Breast epithelium (tissue), 4 donors: ENCODE results near the gene LMBR1. TPM values are rescaled to one million over a fixed set of nuclear protein-coding genes. Genes with fewer than 3 reads are reported as not detected.

ENCODE experiments used
- DNase-seq, 2 donors: peaks; one replicate each; pipeline ENCODE4 v3.0.0-alpha.2; 2019; ENCODE audit warnings: low spot score in 2 of 2
- H3K27ac ChIP-seq, 2 donors: fragments of 200-600 bp; sonication (generic) in 1 of 2; one replicate each; pipeline ENCODE4 v1.5.1; 2016 to 2019; ENCODE audit warnings: mild to moderate bottlenecking in 1 of 2
- H3K27me3 ChIP-seq, 2 donors: fragments of 200-600 bp; sonication (generic) in 1 of 2; one replicate each; pipeline versions ENCODE4 v1.5.1 to v1.6.0; 2017 to 2019; ENCODE audit warnings: control low read depth in 1 of 2, mild to moderate bottlenecking in 1 of 2
- H3K36me3 ChIP-seq: fragments of 200-600 bp; one replicate; pipeline ENCODE4 v1.5.1; 2019
- H3K4me1 ChIP-seq, 2 donors: fragments of 200-600 bp; sonication (generic); one replicate each; pipeline ENCODE4 v1.5.1; 2016 to 2019; ENCODE audit warnings: control low read depth in 1 of 2
- H3K4me3 ChIP-seq, 3 donors: fragments of 200-600 bp; sonication (generic); 1 replicate in 2 of 3; 2 replicates in 1 of 3; pipeline ENCODE4 v1.5.1; 2016 to 2019; ENCODE audit warnings: mild to moderate bottlenecking in 3 of 3, moderate library complexity in 2 of 3
- H3K9me3 ChIP-seq, 2 donors: fragments of 200-600 bp; sonication (generic) in 1 of 2; one replicate each; pipeline ENCODE4 v1.5.1; 2016 to 2019; ENCODE audit warnings: control low read depth in 1 of 2
- POLR2A ChIP-seq: fragments of 450-650 bp; IDR thresholded peaks from one replicate; pipeline ENCODE4 v1.6.1; 2016; ENCODE audit warnings: antibody characterized with exemption, mild to moderate bottlenecking, moderate library complexity
- POLR2AphosphoS5 ChIP-seq, 3 donors: sonication (generic); formaldehyde crosslinking; IDR thresholded peaks; one replicate each; pipeline ENCODE4 v1.6.1; 2017; ENCODE audit warnings: antibody characterized with exemption in 3 of 3
- intact Hi-C: fragments of 100-400 bp; cut with DNase I; formaldehyde crosslinking; loops from one replicate; pipeline ENCODE4 v1.15.1; 2023; ENCODE audit warnings: low total_unique reads
- total RNA-seq, 3 donors: library from RNA; depleted of rRNA; stranded (reverse); fragments of >200 nt; gene quantifications; one replicate each; pipeline ENCODE4 v1.1.0, GENCODE V29; 2016
- TF ChIP-seq, protein P1 (sequence below), 3 donors: fragments of 450-650 bp; IDR thresholded peaks; one replicate each; pipeline ENCODE4 v1.5.1; 2016 to 2017; ENCODE audit warnings: antibody characterized with exemption in 3 of 3, mild to moderate bottlenecking in 3 of 3, moderate library complexity in 3 of 3

Gene LMBR1
- total RNA-seq, 3 donors from 2014 or later, result 69.0 to 90.6 (median 88.8) TPM

DNA sequence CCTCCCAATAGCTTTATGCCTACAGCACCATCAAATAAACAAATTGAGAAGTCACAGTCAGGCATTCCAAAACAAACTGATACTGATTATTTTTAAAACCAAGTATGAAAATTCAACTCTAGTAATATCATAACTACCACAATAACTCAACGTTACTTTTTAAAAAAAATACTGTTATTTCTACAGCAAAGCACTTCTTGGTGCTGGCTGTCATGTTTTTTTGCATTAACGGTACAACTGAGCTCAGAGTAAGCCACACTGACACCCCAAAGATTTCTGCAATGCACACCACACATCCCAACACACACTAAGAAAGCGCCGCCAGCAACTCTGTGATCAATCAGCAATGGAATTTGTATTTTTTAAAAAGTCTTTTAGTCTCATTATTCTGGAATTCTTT lies 138.8 kb downstream of the LMBR1 start:
- Histone ChIP-seq H3K4me3 (no peak overlapping the region), H3K36me3 (no peaks in the 10 kb centered on the region), H3K27me3 (no peaks in the 10 kb centered on the region), H3K27ac (no peak overlapping the region), H3K4me1 (no peaks in the 10 kb centered on the region), H3K9me3 (no peaks in the 10 kb centered on the region)
- TF ChIP-seq, protein P1, sequence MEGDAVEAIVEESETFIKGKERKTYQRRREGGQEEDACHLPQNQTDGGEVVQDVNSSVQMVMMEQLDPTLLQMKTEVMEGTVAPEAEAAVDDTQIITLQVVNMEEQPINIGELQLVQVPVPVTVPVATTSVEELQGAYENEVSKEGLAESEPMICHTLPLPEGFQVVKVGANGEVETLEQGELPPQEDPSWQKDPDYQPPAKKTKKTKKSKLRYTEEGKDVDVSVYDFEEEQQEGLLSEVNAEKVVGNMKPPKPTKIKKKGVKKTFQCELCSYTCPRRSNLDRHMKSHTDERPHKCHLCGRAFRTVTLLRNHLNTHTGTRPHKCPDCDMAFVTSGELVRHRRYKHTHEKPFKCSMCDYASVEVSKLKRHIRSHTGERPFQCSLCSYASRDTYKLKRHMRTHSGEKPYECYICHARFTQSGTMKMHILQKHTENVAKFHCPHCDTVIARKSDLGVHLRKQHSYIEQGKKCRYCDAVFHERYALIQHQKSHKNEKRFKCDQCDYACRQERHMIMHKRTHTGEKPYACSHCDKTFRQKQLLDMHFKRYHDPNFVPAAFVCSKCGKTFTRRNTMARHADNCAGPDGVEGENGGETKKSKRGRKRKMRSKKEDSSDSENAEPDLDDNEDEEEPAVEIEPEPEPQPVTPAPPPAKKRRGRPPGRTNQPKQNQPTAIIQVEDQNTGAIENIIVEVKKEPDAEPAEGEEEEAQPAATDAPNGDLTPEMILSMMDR (IDR thresholded peaks at IDR 0.05), result no peak
- TF ChIP-seq POLR2AphosphoS5 (IDR thresholded peaks at IDR 0.05) (no peak), POLR2A (no peak)
- no peak for DNase-seq
- intact Hi-C loops, result no loop called here

DNA sequence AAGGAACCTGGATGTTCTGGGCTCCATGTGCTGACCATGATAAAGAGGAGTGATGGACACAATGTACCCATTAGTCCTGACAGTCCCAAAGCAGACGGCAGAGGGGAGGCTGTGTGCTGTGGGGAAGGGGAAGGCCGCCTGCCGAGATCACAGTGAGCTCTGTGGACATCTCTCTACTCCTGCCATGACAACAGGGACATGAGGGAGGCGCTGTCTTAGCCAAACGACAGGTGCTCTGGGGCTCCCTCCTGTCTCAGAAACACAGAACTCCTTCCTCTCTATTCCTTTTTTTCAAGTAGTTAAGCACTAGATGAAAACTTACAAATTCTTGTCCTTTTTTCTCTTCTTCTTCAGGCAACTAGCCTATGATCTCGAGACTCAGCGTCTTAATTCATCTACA lies 139.4 kb downstream of the LMBR1 start:
- Histone ChIP-seq H3K36me3 (no peaks in the 10 kb centered on the region), H3K27me3 (no peaks in the 10 kb centered on the region), H3K4me3 (no peak overlapping the region), H3K27ac (no peak overlapping the region), H3K4me1 (no peaks in the 10 kb centered on the region), H3K9me3 (no peaks in the 10 kb centered on the region)
- TF ChIP-seq, protein P1 (IDR thresholded peaks at IDR 0.05), result no peak
- TF ChIP-seq POLR2AphosphoS5 (IDR thresholded peaks at IDR 0.05) (no peak), POLR2A (no peak)
- DNase-seq, result no peak
- intact Hi-C loops, result no loop called here

DNA sequence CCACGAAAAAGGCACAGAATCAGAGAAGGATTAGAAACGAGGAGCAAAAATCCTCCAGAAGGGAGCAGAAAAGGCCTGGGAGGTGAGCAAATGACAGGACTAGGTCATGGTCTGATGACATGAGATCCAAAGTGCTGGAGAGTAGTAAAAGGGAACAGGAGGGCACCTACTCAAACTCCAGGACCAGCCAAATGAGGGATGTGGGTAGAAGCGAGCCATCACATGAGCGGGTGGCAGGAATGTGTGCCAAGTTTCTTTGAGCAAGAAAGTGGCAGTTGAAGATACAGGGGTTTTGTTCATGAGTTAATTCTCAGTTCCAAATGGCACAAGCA lies 139.8 kb downstream of the LMBR1 start:
- no peaks in the 10 kb centered on the region for H3K9me3 ChIP-seq
- intact Hi-C loops, result no loop called here
- no peaks in the 10 kb centered on the region for H3K36me3 ChIP-seq
- DNase-seq, result no peak
- TF ChIP-seq POLR2A, result no peak
- no peak for TF ChIP-seq POLR2AphosphoS5 (IDR thresholded peaks at IDR 0.05)
- TF ChIP-seq, protein P1 (IDR thresholded peaks at IDR 0.05), result no peak
- no peaks in the 10 kb centered on the region for H3K4me1 ChIP-seq
- H3K27me3 ChIP-seq, result no peaks in the 10 kb centered on the region
- H3K4me3 ChIP-seq, result no peak overlapping the region
- H3K27ac ChIP-seq, result no peak overlapping the region

DNA sequence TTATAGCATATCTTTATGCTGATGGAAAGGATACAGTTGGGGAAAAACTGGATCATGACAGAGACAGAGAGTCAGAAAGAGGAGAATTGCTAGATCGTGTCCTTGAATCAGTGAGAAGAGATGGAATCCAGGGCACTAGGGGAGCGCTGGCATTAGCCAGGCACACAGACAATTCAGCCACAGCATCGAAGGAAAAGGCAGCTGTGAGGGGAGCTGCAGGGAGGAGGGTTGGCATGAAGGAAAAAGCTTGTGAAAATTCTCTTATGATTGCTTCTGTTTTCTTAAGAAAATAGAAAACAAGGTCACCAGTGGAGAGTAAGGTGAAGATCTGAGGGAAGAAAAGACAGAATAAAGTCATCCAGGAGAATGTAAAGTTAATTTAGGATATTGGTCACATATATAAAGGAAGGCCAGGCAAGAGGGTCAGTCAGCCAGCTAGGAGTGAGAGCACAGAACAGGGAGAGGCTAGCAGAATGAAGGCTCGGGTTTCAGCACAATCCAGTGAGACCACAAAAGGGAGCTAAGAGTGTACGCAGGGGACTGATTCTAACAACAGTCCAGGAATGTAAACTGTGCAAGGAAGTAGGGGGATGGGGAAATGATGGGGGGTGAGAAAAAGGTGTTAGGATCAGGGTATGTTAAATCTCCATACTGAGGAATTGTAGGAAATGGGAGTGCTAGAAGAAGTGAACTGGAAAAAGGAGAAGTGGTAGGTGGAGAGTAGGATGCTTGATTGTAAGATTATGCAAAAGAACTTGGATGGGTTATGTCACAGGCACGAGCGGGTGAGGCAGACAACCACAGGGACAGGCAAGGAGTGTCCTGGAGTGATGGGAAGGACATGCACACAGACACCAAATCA lies 140.4 kb downstream of the LMBR1 start:
- no peaks in the 10 kb centered on the region for H3K36me3 ChIP-seq
- DNase-seq, result no peak
- no peaks in the 10 kb centered on the region for H3K4me1 ChIP-seq
- no peaks in the 10 kb centered on the region for H3K27me3 ChIP-seq
- H3K27ac ChIP-seq, result no peak overlapping the region
- intact Hi-C loops, result no loop called here
- no peak for TF ChIP-seq POLR2A
- no peak for TF ChIP-seq POLR2AphosphoS5 (IDR thresholded peaks at IDR 0.05)
- TF ChIP-seq, protein P1 (IDR thresholded peaks at IDR 0.05), result no peak
- no peak overlapping the region for H3K4me3 ChIP-seq
- H3K9me3 ChIP-seq, result no peaks in the 10 kb centered on the region

DNA sequence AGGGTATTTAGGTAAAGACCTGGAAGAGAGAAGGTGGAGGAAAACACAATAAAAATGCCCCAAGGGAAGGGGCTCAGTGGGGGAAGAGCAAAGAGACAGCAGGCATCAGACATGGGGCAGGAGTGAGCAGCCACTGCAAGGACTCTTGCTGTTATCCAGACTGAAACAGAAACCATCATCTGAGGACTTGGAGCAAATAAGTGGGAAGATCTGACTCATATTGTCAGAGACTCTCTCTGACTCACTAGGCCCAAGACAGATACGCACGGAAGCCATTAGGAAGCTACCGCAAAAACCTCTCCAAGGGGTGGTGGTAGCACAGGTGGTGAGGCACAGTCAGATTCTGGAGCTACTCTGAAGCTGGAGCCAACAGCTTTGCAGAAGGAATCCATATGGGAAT lies 141.7 kb downstream of the LMBR1 start:
- no peaks in the 10 kb centered on the region for H3K27me3 ChIP-seq
- H3K9me3 ChIP-seq, result no peaks in the 10 kb centered on the region
- H3K36me3 ChIP-seq, result no peaks in the 10 kb centered on the region
- no peak overlapping the region for H3K27ac ChIP-seq
- H3K4me1 ChIP-seq, result no peaks in the 10 kb centered on the region
- intact Hi-C loops, result no loop called here
- no peak overlapping the region for H3K4me3 ChIP-seq
- TF ChIP-seq POLR2AphosphoS5 (IDR thresholded peaks at IDR 0.05) (no peak), POLR2A (no peak)
- TF ChIP-seq, protein P1 (IDR thresholded peaks at IDR 0.05), result no peak
- DNase-seq, result no peak
